Activated CD8-positive, alpha-beta memory T cell treated with anti-CD3 and anti-CD28 coated beads, Interleukin-2, amount 50 U/mL, for 1 hour (primary cell): ENCODE measurements around the gene IFNK.
"Not testable (repeated sequence)": the region's sequence is repeated elsewhere in the genome, so short reads cannot be mapped to it uniquely, and the experiment has no call there.

Experiments
- DNase-seq: peaks from one replicate; pipeline ENCODE4 v3.0.0-alpha.2; 2020; ENCODE audit errors: extremely low read depth

The IFNK gene

GRCh38 chr9:27524236-27524635 lies at the start of gene IFNK:
TSS of gene IFNK (plus strand) at chr9:27524290. CDS start at chr9:27524337, 47 bp downstream.
- DNase-seq = no peak

- DNase-seq = no peak
These were observed 49.8 kb upstream of the IFNK start for GRCh38 chr9:27474305-27474704.

DNA sequence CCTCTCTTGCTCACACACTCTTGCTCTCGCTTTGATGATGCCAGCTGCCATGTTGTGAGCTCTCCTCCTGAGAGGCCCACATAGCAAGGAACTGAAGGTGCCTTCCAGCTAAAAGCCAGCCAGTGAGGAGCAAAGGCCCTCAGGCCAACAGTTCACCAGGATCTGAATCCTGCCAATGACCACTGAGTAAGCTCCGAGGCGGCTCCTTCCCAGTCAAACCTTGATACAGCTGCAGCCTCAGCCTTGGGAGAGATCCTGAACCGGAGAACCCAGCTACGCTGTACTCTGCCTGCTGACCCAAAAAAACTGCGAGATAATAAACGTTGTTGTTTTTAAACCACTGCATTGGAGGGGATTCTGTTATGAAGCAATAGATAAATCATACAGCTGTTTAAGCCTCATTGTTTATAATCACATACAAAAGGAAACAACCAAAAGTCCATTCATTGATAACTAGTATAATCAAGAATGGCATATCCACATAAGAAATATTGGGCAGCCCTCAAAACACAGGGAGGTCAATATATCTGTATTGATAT lies 49.0 kb upstream of the IFNK start:
- no peak for DNase-seq

DNA sequence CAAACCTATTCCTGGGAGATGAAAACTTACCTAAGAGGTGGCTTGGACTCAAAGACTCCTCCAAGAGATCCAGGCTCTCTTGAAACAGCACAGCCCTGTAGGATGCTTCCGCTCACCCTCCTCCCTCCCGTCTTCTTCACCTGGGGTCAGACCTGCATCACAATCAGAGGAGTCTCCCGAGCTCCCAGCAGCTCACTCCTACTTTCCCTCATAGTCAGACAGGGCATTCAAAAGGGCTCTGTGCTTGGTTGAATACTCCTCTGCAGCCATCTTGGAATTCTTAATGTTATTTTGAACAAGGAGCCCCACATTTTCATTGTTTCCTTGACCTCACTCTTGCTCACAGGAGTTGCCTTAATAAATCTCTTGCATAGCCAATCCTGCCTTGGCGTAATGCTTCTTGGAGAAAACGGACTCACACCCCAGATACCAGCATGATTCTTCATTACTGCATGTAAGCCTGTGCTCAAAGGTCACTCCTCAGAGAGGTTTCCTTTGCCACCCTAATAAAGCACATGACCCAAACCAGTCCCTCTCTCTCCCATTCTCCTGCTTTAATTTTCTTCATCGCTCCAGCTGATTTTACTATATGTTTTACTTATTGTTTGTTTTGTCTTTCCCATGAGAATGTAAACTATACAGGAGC lies 47.1 kb upstream of the IFNK start:
- DNase-seq = no peak

DNA sequence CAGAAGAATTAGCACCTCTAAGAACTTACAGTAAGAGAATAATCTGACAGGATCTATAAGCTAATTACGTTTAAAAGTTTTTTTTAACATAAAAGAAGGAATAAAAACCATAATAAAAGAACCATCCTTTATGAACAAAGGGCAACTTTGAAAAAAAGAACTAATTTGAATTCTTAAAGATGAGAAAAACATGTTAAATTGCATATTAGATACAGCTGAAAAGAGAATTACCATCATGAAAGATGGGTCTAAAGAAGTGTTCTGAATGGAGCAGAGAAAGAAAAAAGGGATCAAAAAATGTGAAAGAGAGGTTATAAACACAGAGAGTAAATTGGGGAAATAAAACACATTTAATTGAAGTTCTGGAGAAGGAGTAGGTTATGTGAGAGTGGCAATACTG lies 45.8 kb upstream of the IFNK start:
- DNase-seq = no peak

DNA sequence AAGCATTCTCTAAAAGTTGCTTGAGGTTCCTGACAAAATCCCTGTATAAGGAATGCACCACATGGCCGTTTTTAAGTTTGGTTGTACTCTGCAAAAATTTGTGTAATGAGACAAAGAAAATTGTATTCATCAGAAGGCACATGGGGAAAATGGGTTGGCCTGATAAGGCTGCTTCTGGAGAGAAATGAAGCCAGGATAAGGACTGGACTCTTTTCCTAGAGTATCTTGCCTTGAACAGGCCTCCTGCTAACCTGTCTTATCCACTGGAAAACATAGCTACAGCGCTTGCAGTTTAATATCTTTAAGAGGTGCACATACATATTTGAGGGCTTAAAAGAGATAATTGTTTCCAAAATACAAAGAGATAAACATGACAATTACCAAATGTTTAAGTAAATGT lies 41.4 kb upstream of the IFNK start:
- no peak for DNase-seq

GRCh38 chr9:27483576-27483975 lies 40.5 kb upstream of the IFNK start:
- DNase-seq = no peak

- DNase-seq = no peak
These were observed 38.9 kb upstream of the IFNK start for GRCh38 chr9:27485158-27485557.

DNA sequence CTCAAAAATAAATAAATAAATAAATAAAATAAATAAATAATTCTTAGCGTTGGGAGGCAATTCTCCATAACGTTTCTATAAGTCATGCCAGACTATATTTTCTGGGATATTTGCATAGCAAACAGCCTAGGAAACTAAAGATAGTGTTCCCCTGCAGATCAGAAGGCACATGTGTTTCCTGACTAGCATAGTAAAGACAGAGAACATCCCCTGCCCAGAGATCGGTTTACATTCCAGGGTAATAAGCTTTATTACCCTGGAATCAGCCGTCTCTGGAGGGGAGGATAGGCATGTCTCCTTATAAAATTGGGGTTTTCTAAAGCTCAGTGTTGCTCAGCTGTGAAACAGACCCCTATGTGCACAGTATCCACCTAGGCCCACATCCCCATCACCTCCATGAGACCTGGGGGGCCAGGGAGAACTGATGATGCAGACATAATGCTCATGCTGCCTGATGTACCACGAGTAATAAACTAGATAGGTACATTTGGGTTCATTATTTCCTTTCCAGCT lies 36.9 kb upstream of the IFNK start:
- no peak for DNase-seq

- DNase-seq = no peak
These were observed 36.2 kb upstream of the IFNK start for GRCh38 chr9:27487927-27488326.

- no peak for DNase-seq
These were observed 34.8 kb upstream of the IFNK start for GRCh38 chr9:27489087-27489876.

GRCh38 chr9:27491154-27491553 lies 32.9 kb upstream of the IFNK start:
- DNase-seq = no peak

GRCh38 chr9:27495480-27496134 lies 28.5 kb upstream of the IFNK start:
- no peak for DNase-seq

DNA sequence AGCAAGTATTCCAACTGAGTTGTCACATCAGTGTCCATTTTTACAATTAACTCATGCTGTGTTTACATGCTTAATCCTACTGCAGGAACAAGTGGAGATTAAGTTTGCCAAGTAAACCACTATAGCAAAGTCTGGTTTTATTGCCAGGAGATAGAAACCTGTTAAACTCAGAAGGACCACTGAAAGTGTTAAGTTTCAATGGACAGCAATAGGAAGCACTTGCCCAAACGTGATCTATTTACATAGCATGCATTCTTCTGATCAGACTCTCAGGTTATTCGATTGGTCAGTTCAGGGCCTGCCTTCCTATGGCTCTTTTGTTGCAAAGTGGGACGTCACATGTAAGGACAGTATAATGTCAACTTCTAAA lies 28.0 kb upstream of the IFNK start:
- DNase-seq = no peak

DNA sequence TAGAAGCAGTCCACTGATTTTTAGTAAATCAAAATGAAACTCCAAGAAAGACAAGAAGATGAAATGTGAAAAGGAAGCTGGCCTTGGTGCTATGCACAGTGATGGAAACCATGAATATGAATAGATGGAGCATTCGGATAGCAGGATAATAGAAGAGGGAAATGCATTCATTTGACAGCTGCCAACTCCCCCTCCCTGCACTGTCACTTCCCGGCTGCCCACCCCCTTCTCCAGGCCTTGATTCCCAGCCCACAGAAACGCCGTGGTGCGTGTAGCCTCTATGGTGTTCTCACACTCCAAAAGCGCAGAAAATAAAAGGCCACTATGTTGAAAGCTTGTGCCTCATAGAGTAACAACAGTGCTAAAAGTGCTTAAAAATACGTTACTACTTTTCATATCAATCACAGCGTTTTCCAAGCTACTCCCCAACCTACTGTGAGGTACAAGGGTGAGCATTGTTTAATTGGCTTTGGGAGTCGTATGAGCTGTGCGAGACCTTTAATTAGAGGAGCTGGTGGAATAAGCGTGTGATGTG lies 26.1 kb upstream of the IFNK start:
- DNase-seq = no peak

DNA sequence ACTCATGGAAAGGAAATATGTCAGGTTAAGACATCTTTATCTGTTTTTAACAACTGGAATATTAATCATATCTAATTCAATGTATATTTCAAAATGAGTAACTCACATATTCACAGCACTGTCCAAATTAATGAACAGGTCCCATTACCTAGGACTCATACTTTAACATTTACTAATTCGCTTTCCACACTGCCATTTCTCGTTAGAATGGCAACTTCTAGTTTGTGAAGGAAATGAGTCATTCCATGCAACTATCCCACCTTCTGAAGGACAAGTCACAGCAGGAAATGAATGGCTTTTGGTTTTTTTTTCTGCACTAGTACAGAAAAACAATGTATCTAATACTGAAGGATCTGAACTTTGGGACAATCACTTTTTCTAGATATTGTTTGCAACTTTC lies 24.6 kb upstream of the IFNK start:
- DNase-seq = no peak

GRCh38 chr9:27500902-27501301 lies 23.2 kb upstream of the IFNK start:
- not testable (repeated sequence) for DNase-seq

- no peak for DNase-seq
These were observed 20.5 kb upstream of the IFNK start for GRCh38 chr9:27503623-27504022.

GRCh38 chr9:27504259-27504658 lies 19.8 kb upstream of the IFNK start:
- no peak for DNase-seq

DNA sequence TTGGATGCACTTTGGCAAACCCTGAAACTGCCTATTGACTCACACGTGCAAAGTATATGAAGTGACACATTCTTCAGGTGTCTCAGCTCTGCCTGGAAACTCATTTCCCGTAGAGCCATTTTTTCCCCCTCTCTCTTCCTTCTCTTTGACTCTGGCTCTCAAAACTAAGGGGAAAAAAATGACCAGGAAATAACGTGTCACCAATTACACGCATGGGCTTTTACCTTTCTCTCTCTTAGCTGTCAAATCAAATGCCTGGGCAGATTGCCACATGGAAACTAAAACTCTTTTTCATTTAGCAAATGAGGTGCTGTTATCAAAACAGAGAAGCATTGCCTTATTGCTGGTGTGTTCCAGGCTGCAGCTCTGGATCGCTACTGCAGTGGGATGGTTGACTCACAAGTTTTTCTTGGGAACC lies 18.3 kb upstream of the IFNK start:
- DNase-seq = no peak

DNA sequence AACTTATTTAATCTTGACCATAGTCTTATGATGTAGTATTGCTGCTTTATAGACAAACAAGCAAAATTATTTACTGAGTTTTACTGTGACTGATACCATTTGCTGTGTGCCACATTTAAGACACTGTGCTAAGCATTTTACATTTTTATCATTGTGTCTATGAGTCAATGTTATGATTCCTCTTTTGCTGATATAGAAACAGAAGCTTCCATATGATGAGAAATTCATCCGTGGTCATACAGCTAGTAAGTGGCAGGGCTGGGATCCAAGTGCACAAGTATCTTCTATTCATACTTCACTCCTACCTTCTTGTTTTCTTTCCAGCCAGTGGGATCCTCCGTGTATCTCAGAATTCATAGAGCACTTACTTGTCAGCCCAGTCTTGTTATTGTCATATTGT lies 17.1 kb upstream of the IFNK start:
- no peak for DNase-seq

DNA sequence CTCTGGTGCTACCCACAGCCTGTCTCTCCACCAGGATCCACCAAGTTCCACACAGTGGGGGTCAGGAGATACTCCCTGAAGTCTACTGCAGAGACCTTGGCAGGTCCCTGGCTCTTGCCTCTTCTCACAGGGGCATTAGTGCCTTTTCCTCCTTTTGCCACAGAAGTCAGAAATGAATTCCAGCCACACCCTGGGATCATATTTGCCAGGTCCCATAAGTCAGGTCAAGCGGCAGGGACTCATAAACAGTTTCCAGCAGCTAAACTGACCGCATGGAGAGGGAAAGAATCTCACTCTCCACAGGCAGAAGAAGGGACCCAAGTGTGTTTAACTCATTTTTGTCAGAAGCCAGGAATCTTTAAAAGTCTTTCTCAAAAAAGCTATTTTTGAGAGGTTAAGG lies 13.3 kb upstream of the IFNK start:
- DNase-seq = no peak
